HG03108 (cell line): ENCODE data around the gene GPC3.
A peak's percentile ranks its signal among the peaks of the same experiment; 100 is the strongest.
"Not testable (repeated sequence)": the region's sequence is repeated elsewhere in the genome, so short reads cannot be mapped to it uniquely, and the experiment has no call there.

Experiments used
- ATAC-seq: cut with Tn5 transposase; IDR thresholded peaks from one replicate; pipeline ENCODE4 v1.9.1; 2021; ENCODE audit warnings: moderate library complexity; ENCODE audit not compliant: unreplicated experiment

GPC3 gene

DNA sequence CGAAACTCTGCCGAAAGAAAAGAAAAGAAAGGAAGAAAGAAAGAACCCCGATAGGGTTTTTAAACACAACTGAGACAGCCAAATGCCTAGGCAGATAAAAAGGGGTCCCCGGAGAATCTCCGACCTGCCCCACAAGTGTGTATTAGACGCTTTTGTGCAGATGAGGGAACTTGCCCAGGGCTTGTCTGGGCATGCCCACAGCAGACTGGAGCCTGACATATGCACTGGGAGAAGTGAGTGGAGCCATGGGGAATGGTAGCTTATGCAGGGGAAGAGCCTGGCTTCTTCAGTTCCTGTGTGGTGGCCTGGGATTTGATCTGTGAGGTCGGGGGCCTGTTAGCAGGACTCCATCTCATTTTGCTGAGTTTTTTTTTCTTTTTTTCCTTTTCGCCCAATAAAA lies 199.0 kb downstream of the GPC3 start:
- no peak for ATAC-seq

DNA sequence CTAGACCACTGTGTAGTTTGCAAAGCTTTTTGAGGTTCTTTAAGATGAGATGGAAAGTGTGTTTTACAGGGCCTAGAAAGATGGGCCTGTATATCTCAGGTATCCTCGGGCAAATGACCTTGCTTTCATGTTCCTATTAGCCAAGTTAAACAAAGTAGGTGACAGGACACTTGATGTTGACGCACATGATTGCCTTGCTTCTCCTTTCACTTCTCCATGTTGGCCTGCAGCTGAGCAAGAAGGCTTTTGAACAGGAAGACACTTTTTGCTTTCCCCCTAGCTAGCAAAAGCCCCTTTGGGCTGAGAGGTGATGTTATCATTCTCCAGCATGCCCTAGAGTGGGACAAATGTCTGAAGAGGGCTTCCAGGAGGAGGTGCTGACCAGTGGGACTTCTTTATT lies 202.1 kb downstream of the GPC3 start:
- peak; percentile 60 for ATAC-seq

DNA sequence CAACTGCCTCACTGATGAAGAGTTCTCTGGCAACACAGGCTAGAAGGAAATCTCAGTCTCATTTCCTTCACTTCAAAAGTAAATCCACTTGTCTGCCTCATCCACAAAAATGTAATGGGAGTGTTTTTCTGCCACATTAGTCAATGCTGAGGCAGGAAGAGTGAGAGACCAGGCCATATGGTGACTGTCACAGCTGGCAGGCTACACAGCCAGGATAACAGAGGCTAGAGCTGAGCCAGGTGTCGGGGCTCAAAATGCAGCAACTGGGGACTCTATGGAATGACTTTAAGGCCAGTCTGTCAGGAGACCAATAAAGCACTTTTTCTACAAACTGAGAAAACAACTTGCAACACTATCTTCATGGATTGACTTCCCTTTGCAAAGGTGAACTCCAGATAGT lies 204.2 kb downstream of the GPC3 start:
- ATAC-seq, result no peak

DNA sequence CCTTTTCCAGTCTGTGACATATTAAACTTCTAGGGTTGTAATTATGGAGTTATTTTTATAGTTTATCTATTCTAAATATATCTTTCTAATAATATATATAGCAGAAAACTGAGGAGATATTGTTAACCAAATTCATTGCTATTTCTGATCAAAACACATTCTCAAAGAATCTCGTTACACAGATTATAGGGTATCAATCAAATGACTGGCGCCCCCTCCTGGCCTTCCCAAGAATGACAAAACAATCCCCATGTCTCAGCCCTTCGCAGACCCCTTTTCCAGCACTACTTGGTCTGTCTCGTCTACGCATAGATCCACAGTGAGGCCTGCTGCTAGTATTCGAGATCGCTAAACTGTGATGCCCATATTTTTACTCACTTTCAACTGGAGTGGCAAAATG lies 209.3 kb downstream of the GPC3 start:
- no peak for ATAC-seq

DNA sequence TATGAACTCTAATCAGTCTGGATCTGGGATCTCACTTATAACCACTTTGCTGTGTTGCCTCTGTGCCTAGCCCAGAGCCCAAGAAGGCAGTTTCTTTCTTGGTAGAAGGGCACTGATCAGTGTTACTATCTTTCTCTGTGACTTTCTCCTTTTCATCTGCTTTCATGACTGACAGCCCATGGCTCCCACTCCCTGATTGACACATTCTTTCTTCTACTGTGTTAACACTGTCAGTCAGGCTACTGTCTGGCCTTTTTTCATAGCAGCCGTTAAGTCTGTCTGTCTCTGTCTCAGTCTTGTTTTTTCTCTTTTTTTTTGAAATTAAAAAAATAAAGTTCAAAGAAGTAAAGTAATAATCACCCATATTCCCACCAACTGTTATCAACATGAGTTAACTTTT lies 210.6 kb downstream of the GPC3 start:
- no peak for ATAC-seq

DNA sequence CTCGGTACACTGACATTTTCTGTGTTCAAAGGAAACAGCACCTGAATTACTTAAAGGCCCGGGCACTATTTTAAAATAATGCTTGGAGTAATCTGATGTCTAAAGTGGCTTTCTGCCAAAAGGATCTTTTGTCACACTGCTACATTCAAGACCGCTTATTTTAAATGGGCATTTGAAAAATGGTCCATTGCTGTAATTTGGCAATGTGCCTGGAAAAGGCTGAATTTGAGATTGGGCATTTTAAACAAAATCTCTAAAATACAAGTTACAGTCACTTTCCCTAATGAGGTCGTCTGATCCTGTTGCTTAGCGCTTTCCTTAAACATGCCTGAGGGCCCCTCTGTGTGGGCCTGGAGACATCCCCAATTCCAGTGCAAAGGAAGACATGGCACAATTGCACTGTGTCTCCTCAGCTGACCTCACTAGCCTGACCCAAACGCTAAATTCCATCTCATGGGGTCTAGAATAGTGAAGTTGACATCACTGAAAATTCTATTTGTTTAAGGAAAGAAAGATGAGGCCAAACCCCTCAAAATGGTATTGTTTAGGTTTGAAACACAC lies 214.2 kb downstream of the GPC3 start:
- ATAC-seq, result no peak

DNA sequence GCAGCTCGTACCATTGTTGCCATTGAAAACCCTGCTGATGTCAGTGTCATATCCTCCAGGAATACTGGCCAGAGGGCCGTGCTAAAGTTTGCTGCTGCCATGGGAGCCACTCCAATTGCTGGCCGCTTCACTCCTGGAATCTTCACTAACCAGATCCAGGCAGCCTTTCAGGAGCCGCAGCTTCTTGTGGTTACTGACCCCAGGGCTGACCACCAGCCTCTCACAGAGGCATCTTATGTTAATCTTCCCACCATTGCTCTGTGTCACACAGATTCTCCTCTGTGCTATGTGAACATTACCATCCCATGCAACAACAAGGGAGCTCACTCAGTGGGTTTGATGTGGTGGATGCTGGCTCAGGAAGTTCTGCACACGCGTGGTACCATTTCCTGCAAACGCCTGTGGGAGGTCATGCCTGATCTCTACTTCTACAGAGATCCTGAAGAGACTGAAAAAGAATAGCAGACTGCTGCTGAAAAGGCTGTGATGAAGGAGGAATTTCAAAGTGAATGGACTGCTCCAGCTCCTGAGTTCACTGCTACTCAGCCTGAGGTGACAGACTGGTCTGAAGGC lies 222.3 kb downstream of the GPC3 start:
- not testable (repeated sequence) for ATAC-seq

DNA sequence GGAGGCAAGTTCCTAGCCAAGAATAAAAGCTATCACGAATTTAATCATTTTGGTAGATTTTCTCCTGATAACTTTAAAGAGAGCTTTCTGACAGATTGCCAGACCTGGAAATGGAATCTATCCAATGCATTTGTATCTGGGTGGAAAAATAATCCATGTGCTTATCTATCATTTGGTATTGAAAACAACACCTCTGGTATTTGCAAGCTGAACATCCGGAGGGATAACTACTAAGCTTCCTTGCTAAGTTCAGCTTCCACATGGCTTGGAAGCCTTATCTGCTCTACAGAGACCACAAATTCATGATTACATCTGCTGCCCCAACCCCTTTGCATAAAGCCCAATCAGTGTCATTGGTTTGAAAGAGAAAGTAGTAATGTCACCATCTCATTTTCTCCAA lies 230.7 kb downstream of the GPC3 start:
- no peak for ATAC-seq

DNA sequence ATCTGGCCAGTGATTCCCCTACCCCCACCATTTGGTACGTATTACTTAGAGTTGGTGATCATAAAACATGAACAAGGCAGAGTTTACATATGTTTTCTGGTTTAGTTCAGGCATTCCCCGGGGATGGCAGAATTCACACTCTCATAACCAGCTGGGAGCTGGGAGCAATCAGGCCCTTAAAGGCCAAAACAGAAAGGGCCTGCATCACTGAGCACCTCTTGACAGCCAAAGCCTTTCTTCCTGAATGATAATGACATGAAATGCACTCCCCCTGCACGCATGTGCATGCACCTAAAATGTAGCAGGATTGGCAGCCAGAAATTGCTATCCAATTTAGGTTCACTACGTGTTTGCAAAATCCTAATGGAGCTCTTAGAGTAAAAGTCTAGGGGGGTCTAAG lies 235.4 kb downstream of the GPC3 start:
- ATAC-seq, result no peak

DNA sequence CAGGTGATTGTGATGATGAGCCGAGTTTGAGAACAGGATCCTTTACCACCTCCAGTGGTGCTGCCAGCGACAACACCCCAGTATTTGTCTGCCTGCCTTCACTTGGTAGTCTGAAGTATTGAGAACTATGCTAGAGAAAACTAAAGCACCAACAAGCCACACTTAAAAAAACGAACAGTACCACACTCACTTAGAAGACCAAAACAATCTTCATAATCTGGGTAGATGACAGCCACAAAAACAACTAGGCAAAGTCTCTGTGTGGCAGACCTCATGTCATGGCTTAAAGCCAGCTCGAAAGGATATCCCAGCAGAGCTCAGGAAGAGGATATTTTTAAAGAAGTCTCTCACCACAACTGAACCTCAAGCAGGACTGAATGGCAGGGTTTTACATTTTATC lies 236.0 kb downstream of the GPC3 start:
- no peak for ATAC-seq

DNA sequence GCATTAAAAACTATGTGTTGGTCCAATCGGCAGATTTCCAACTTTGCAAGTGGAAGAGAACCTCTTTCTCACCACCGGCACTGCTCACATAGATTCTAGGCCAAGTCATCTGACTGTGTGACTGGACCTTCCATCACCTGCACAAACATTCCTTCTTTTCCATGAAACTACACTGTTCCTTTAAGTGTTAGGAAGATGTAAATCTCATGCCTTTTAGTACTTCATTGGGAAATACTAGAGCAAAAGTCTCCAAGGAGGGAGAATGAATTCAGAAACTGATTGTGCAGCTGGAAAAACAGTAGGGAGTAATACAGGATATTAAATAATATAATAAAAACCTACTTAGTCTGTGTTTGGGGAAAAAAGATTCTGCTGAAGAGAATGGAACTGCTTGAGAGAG lies 238.2 kb downstream of the GPC3 start:
- no peak for ATAC-seq

DNA sequence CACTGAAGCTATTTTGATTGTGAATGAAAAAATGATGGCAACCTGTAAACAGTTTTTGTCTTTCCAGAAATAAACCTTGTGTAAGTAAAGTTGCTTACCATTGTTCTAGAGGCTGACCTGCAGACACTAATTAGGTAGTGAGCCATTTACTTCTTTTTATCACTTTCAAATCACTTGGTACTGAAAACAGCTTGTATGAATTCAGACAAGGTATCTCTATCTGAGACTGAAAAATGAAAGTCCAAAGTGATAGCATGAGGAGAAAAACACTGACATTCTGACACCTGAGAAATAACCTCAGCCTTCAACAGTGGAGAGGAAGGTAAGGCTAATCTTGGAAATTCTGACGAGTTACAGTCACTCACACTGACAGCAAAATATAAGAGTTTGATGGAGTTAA lies 238.8 kb downstream of the GPC3 start:
- ATAC-seq, result no peak

DNA sequence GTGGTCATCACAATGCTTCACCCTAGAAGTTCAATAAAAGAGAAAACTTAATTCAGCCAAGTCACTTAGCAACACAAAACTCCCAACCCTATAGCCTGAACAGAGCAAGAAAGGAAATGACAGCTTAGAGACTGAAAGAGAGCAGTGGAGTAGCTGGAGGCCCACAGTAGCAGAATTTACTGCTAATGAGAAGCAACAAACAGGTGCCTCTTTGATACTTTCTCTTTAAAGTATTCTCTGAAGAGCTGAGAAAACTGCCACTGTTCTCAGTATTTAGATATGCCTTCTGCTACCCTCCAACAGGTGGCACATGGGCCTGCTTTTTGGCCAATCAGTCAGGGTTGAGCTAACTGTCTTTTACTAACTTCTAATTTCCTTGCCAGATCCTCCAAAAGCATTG lies 240.0 kb downstream of the GPC3 start:
- ATAC-seq, result no peak

DNA sequence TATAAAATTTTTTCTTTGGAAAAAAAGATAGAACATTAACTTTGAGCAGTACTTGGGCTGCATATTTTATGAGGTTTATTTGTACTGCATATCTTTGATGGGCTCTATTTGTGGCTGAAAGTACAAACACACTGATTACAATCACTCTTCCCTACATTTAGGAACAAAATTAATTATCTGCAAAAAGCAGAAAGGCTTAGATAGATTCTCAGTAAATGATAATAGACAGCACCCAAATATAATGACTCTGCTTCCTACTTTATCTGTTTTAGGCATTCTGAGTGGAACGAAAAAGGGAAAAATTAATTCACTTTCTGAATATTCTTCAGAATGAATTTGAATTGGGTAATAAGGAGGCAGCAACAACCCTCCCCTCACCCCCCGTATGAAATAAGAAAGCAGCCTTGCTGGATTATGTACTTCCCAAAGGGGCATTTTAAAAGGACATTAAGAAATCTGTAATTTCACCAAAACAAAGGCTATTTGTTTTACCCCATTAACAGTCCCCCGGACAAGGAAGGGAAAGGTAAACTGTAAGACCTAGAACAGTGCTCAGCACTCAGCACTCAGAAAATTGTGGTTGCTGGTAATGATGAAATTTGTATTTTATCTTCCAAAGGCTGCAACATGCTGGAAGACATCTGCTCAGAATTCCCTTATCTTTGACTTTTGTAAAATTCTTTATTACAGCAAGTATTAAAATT lies 242.6 kb downstream of the GPC3 start:
- no peak for ATAC-seq

DNA sequence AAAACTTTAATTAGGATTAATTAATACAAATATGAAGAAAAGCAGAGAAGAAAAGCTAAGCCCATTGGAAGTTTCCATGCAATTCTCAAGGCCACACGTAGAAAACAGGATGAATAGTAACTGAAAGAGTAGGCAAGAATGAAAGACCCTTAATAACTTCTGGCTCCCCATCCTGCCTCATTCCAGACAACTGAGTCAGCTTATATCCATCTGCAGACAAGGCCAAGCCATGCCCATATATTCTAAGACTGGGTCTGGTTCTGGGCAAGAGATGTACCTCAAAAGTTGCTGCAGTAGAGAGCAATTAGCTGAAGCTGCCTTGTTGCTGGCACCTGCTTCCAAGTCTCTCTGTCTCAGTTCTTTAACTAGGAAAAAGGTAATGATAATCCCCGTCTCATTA lies 244.1 kb downstream of the GPC3 start:
- ATAC-seq, result no peak

DNA sequence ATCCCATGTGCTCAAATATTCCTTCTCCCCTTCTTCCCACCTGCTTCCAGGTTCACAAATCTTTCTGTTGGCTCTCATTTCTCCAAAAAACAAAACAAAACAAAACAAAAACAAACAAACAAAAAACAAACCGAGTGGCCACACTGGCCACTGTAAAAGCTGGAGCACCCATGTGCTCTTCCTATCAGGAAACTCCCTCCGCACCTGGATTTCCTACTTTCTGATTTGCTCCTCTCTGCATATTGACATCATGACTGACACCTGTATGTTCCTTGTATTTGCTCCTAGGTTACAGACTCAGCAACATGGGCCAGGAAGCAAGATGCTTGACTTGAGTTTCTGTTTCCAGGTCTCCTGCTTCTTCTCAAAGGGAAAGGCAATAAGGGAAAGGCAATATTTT lies 258.8 kb downstream of the GPC3 start:
- ATAC-seq, result no peak

DNA sequence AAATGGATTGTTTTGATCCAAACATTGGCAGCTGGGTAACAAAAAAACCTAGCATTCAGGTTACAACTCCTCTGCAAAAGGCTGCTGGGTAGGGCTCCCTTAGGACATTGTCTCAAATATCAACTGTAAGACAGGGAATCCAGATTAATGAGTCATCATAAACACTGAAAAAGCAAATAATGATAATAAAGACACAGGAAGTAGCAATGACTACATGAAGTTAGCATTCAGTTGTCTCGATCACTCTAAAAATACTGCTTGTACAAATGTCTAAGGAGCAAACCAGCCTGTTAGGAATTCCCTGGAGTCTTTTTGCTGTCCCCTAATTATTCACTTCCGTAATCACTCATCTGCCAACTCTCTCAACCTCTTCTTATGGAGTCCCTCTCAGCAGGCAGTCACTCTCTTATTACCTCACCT lies 259.2 kb downstream of the GPC3 start:
- no peak for ATAC-seq

DNA sequence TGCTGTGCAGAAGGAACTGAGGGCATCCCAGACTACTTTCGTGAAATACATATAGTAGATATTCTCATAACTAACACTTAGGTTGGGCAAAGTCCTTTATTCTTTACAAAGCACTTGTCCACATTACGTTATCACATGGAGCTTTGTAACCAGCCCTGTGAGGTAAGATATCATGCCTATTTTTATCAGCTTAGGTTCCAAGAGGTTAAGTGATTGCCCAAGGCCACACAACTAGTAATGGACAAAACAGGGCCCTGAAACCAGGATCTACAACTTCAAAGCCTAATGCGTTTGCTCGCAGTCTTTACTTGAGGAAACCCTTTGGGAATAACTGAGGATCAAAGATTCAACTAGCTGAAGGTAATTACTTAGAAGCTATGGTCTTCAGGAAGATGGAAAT lies 261.5 kb downstream of the GPC3 start:
- no peak for ATAC-seq

DNA sequence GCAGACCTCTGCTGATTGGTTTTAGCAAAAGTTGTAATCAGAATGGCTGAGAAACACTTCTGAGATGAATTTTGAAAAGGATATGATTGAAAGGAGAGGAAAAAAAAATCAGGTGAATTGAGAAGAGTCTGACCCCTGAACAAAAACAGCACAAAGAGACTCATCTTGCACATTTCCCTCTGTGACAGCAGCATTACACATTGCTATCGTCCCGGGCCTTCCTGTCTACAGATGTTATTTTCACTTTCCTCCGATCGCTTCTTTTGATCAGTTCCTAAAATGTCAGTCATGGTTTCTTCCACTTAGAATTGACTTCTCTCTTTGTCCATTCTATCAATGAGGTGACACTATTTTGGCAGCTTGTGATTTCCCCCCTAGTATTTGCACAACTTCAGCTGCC lies 262.6 kb downstream of the GPC3 start:
- ATAC-seq, result no peak

DNA sequence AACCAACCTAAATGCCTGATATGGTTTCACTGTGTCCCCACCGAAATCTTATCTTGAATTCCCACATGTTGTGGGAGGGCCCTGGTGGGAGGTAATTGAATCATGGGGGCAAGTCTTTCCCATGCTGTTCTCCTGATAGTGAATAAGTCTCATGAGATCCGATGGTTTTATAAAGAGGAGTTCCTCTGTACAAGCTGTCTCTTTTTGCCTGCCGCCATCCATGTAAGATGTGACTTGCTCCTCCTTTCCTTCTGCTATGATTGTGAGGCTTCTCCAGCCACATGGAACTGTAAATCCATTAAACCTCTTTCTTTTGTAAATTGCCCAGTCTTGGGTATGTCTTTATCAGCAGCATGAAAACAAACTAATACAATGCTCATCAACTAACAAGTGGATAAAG lies 265.1 kb downstream of the GPC3 start:
- not testable (repeated sequence) for ATAC-seq

DNA sequence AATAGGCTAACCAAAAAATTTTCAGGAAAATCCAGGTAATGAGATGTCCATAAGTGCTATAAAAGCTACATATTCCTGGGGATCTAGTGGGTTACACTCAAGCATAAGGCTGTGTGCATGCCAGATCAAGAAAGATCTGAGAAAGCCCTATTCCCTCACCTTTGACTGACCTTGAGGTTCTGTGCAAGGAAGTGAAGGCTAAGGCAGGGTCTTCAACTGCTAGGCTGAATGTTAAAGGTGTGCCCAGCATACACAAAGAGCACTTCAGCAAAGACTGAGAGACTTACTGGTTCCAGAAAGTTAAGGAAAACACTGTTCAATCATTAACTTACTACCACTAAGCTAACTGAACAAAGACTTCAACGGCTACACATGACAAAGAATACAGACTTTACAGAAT lies 269.7 kb downstream of the GPC3 start:
- no peak for ATAC-seq

DNA sequence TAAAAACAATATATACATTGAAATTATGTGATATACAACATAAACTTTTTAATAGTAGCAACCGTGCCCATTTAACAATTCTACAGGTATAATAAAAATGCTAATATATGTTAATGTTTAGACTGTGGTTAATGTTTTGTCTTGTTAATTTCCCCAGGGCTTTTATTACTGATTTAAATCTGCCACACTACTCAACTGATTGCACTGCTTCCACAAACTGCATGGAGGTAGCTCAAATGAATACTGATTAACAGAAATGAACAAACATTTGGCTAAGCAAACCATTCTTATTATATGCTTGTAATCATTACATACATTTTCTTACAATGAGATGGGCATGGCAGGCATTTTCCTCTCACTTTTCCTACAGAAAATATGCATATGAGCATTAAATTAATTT lies 275.9 kb downstream of the GPC3 start:
- ATAC-seq, result no peak

DNA sequence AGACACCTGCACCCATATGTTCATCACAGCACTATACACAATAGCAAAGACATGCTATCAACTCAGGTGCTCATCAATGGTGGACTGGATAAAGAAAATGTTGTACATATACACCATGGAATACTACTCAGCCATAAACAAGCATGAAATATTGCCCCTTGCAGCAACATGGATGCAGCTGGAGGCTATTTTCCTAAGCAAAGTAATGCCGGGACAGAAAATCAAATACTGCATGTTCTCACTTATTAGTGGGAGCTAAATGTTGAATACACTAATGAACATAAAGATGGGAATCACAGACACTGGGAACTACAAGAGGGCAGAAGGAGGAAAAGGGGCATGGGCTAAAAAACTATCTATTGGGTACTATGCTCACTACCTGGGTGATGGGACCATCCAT lies 278.5 kb downstream of the GPC3 start:
- no peak for ATAC-seq
